HepG2 (cell line): ENCODE measurements around the gene SYCE3. TPM values are rescaled to one million over a fixed set of nuclear protein-coding genes. Genes with fewer than 3 reads are reported as not detected.
A peak's percentile ranks its signal among the peaks of the same experiment; 100 is the strongest.

ENCODE experiments used
- GATAD1 ChIP-seq: IDR thresholded peaks from 2 replicates; pipeline ENCODE4 v1.6.1; 2016; ENCODE audit warnings: missing genetic modification reagents, missing compliant biosample characterization
- HOXA7 ChIP-seq: sonication (generic); formaldehyde crosslinking; IDR thresholded peaks from 2 replicates; pipeline ENCODE4 v1.8.1; 2022; ENCODE audit warnings: mild to moderate bottlenecking, missing genetic modification reagents, moderate library complexity
- HOXD1 ChIP-seq: sonication (generic); formaldehyde crosslinking; IDR thresholded peaks from 2 replicates; pipeline ENCODE4 v1.5.0; 2020; ENCODE audit warnings: missing genetic modification reagents
- IRX3 ChIP-seq: sonication (generic); formaldehyde crosslinking; IDR thresholded peaks from 2 replicates; pipeline ENCODE4 v1.8.1; 2023; ENCODE audit warnings: mild to moderate bottlenecking, low read depth, missing genetic modification reagents, borderline replicate concordance
- KAT7 ChIP-seq: IDR thresholded peaks from 2 replicates; pipeline ENCODE4 v1.6.1; 2018; ENCODE audit warnings: borderline replicate concordance, missing compliant biosample characterization
- KDM5A ChIP-seq: fragments of 200-600 bp; sonication (generic); IDR thresholded peaks from 2 replicates; pipeline ENCODE4 v1.7.0; 2018; ENCODE audit warnings: antibody characterized with exemption, mild to moderate bottlenecking, low read length, borderline replicate concordance
- KDM5B ChIP-seq: sonication (generic); formaldehyde crosslinking; IDR thresholded peaks from 2 replicates; pipeline ENCODE4 v1.4.0; 2020; ENCODE audit warnings: missing genetic modification reagents, mild to moderate bottlenecking, borderline replicate concordance
- KLF13 ChIP-seq: sonication (generic); formaldehyde crosslinking; IDR thresholded peaks from 2 replicates; pipeline ENCODE4 v1.4.0; 2020; ENCODE audit warnings: mild to moderate bottlenecking, missing genetic modification reagents
- NFIC ChIP-seq: IDR thresholded peaks from 2 replicates; pipeline ENCODE4 v1.6.1; 2012; ENCODE audit warnings: mild to moderate bottlenecking, low read length, inconsistent platforms
- NR2C2 ChIP-seq: sonication (generic); formaldehyde crosslinking; IDR thresholded peaks from 2 replicates; pipeline ENCODE4 v1.4.0; 2020; ENCODE audit warnings: missing genetic modification reagents, mild to moderate bottlenecking, moderate library complexity, borderline replicate concordance
- POLR2AphosphoS2 ChIP-seq: IDR thresholded peaks from 2 replicates; pipeline ENCODE4 v1.6.1; 2011; ENCODE audit warnings: low read depth, low read length, improper control_type of control experiment
- ZBTB21 ChIP-seq: sonication (generic); formaldehyde crosslinking; IDR thresholded peaks from 2 replicates; pipeline ENCODE4 v1.4.0; 2020; ENCODE audit warnings: missing genetic modification reagents
- ZBTB7B ChIP-seq: sonication (generic); formaldehyde crosslinking; IDR thresholded peaks from 2 replicates; pipeline ENCODE4 v1.4.0; 2020; ENCODE audit warnings: missing genetic modification reagents
- ZNF12 ChIP-seq: sonication (generic); formaldehyde crosslinking; IDR thresholded peaks from 2 replicates; pipeline ENCODE4 v1.5.0; 2020; ENCODE audit warnings: missing genetic modification reagents
- ZNF232 ChIP-seq: sonication (generic); formaldehyde crosslinking; IDR thresholded peaks from 2 replicates; pipeline ENCODE4 v1.4.0; 2020; ENCODE audit warnings: missing genetic modification reagents, borderline replicate concordance
- ZNF282 ChIP-seq: fragments of 450-650 bp; IDR thresholded peaks from 2 replicates; pipeline ENCODE4 v1.6.1; 2018; ENCODE audit not compliant: partially characterized antibody
- ZNF354B ChIP-seq: sonication (generic); formaldehyde crosslinking; IDR thresholded peaks from 2 replicates; pipeline ENCODE4 v1.8.0; 2022; ENCODE audit warnings: mild to moderate bottlenecking, missing genetic modification reagents
- ZNF432 ChIP-seq: sonication (generic); formaldehyde crosslinking; IDR thresholded peaks from 2 replicates; pipeline ENCODE4 v1.5.0; 2020; ENCODE audit warnings: missing genetic modification reagents, mild to moderate bottlenecking, borderline replicate concordance
- ZNF556 ChIP-seq: sonication (generic); formaldehyde crosslinking; IDR thresholded peaks from 2 replicates; pipeline ENCODE4 v1.4.0; 2020; ENCODE audit warnings: mild to moderate bottlenecking, missing genetic modification reagents, borderline replicate concordance
- ZNF784 ChIP-seq: sonication (generic); formaldehyde crosslinking; IDR thresholded peaks from 2 replicates; pipeline ENCODE4 v1.5.1; 2020; ENCODE audit warnings: missing genetic modification reagents, mild to moderate bottlenecking, borderline replicate concordance
- ZNF816 ChIP-seq: sonication (generic); formaldehyde crosslinking; IDR thresholded peaks from 2 replicates; pipeline ENCODE4 v1.8.0; 2022; ENCODE audit warnings: missing genetic modification reagents, mild to moderate bottlenecking, borderline replicate concordance
- polyA plus RNA-seq, 8 experiments: library from polyadenylated mRNA; depleted of rRNA in 3 of 8; stranded (reverse) in 7 of 8; unstranded in 1 of 8; fragments of >200 nt; fragmentation: Illumina TruSeq in 4 of 8; extraction: Trizol in 4 of 8; gene quantifications; 2 replicates each; pipeline versions ENCODE4 v1.2.1 to v1.2.3, GENCODE V29; 2011 to 2016; ENCODE audit warnings: low read depth in 4 of 8, missing spikeins in 1 of 8, mixed read lengths in 1 of 8; ENCODE audit not compliant: insufficient read depth in 1 of 8
- total RNA-seq, 5 experiments: library from RNA; depleted of rRNA; stranded (reverse); fragments of >200 nt; fragmentation: Illumina TruSeq; extraction: Trizol; gene quantifications; 2 replicates each; pipeline ENCODE4 v1.2.3, GENCODE V29; 2016; ENCODE audit warnings: low read depth in 1 of 5
- TF ChIP-seq, protein P1 (sequence below): sonication (generic); formaldehyde crosslinking; conservative IDR thresholded peaks from 2 replicates; pipeline ENCODE4 v1.5.0; 2020; ENCODE audit warnings: missing genetic modification reagents
- TF ChIP-seq, protein P2 (sequence below): sonication (generic); formaldehyde crosslinking; IDR thresholded peaks from 2 replicates; pipeline ENCODE4 v1.4.0; 2020; ENCODE audit warnings: mild to moderate bottlenecking, missing genetic modification reagents
- TF ChIP-seq, protein P3 (sequence below): sonication (generic); formaldehyde crosslinking; IDR thresholded peaks from 2 replicates; pipeline ENCODE4 v1.4.0; 2020; ENCODE audit warnings: mild to moderate bottlenecking, low read depth, missing genetic modification reagents
- TF ChIP-seq, protein P4 (sequence below): sonication (generic); formaldehyde crosslinking; IDR thresholded peaks from 2 replicates; pipeline ENCODE4 v1.8.0; 2022; ENCODE audit warnings: mild to moderate bottlenecking, missing genetic modification reagents, borderline replicate concordance

The SYCE3 gene
- total and polyA plus RNA-seq, 2 of the 13 experiments (the other 11 are each of a cell fraction or from before 2014, with no cell fraction given) = not detected

DNA sequence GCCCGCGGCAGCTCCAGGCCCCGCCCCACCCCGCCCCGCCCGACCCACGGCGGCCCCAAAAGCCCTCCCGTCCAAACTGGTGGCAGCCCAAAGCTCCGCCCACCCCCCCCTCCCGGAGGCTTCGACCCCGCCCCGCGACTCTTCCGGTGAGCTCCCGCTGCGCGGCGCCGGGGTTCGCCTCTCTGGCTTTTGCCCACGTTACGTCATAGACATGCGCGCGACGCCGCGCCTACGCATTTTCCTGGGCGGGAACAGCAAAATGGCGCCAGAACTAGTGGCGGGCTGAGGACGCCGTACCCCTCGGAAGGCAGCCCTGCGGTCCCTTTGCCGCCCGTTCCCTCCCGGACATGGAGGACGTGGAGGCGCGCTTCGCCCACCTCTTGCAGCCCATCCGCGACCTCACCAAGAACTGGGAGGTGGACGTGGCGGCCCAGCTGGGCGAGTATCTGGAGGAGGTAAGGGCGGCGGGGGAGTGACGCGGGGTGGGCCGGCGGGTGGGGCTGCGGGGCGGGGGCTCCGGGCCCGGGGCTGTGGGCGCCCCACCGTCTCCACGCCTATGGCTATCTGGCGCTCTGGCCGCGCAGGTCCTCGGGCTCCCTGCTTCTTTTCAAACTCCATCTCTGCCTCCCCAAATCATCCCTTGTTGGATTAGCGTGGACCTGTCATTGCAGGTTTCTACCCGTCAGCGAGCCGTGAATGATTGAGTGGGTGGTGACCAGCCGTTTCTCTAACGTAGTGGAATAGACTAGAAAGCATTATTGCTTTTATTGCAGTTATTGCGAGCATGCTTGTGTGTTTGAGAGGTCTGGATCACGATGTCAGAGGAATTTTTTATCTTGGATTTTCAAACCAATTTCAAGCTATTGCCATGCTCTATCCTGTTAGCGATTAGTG is 54.5 kb downstream of the SYCE3 start, which contains the start of gene NCAPH2 (continued):
- TF ChIP-seq, protein P1, sequence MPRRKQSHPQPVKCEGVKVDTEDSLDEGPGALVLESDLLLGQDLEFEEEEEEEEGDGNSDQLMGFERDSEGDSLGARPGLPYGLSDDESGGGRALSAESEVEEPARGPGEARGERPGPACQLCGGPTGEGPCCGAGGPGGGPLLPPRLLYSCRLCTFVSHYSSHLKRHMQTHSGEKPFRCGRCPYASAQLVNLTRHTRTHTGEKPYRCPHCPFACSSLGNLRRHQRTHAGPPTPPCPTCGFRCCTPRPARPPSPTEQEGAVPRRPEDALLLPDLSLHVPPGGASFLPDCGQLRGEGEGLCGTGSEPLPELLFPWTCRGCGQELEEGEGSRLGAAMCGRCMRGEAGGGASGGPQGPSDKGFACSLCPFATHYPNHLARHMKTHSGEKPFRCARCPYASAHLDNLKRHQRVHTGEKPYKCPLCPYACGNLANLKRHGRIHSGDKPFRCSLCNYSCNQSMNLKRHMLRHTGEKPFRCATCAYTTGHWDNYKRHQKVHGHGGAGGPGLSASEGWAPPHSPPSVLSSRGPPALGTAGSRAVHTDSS (CRISPR knock-in tag) = no peak
- TF ChIP-seq ZNF354B (no peak), HOXA7 (no peak), GATAD1 (peak; percentile 99), KLF13 (CRISPR knock-in tag) (no peak), POLR2AphosphoS2 (no peak), ZNF282 (no peak), NFIC (no peak), ZNF784 (CRISPR knock-in tag) (no peak), ZBTB21 (CRISPR knock-in tag) (peak; percentile 93), ZNF432 (no peak), ZBTB7B (CRISPR knock-in tag) (no peak), KDM5A (peak; percentile 96), ZNF816 (CRISPR knock-in tag) (no peak), KDM5B (CRISPR knock-in tag) (peak; percentile 38; the same call in 1 of the 2 replicates), ZNF556 (CRISPR knock-in tag) (no peak; the same call in 1 of the 2 replicates), KAT7 (no peak), ZNF12 (CRISPR knock-in tag) (no peak), NR2C2 (CRISPR knock-in tag) (peak; percentile 40; the same call in 1 of the 2 replicates), HOXD1 (peak; percentile 46; the same call in 1 of the 2 replicates), ZNF232 (CRISPR knock-in tag) (peak; percentile 84; the same call in 1 of the 2 replicates), IRX3 (no peak)
- TF ChIP-seq, protein P2, sequence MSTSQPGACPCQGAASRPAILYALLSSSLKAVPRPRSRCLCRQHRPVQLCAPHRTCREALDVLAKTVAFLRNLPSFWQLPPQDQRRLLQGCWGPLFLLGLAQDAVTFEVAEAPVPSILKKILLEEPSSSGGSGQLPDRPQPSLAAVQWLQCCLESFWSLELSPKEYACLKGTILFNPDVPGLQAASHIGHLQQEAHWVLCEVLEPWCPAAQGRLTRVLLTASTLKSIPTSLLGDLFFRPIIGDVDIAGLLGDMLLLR (CRISPR knock-in tag) = peak; percentile 54; the same call in 1 of the 2 replicates
- TF ChIP-seq, protein P3, sequence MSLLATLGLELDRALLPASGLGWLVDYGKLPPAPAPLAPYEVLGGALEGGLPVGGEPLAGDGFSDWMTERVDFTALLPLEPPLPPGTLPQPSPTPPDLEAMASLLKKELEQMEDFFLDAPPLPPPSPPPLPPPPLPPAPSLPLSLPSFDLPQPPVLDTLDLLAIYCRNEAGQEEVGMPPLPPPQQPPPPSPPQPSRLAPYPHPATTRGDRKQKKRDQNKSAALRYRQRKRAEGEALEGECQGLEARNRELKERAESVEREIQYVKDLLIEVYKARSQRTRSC (CRISPR knock-in tag) = no peak
- TF ChIP-seq, protein P4, sequence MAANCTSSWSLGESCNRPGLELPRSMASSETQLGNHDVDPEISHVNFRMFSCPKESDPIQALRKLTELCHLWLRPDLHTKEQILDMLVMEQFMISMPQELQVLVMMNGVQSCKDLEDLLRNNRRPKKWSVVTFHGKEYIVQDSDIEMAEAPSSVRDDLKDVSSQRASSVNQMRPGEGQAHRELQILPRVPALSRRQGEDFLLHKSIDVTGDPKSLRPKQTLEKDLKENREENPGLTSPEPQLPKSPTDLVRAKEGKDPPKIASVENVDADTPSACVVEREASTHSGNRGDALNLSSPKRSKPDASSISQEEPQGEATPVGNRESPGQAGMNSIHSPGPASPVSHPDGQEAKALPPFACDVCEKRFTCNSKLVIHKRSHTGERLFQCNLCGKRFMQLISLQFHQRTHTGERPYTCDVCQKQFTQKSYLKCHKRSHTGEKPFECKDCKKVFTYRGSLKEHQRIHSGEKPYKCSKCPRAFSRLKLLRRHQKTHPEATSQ (CRISPR knock-in tag) = no peak
